NCI-H1417 treated with DMSO at 0.1 percent for 48 hours (cell line): ENCODE measurements around the gene C1orf21.
A peak's percentile ranks its signal among the peaks of the same experiment; 100 is the strongest.

Experiments
- DNase-seq: peaks from one replicate; lab custom pipeline; 2025; lab: John Stamatoyannopoulos, UW

Gene C1orf21

DNA sequence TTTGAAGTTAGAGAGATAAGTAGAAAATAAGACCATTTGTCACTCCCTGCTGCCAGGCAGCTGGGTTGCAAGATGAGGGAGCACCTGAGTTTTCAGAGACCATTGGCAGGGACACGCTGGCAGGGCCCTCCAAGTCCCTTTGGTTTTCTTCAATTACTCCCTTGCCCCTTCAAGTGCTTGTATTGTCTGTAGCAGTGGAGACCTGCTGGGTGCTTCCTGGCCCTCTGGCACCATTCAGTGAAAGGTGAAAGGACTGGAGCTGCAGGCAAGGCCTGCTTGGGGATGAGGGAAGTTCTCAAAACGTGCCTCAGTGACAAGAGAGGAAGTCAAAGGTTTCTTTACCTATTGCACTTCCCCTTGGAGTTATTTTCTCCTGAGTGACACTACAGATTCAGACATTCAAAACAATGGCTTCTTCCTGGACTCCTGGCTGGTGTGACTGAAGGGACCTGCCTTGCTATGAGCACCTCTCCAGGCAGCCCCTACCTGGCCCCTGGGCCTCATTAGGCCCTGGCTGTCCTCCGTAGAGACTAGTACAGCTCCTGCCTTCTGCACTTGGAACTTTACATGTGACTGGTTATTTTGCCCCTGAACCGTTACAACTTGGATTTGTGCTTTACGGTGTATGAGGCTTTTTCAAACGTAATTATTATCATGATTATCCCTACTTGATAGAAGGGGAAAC is 100.1 kb downstream of the C1orf21 start:
- DNase-seq = no peak

DNA sequence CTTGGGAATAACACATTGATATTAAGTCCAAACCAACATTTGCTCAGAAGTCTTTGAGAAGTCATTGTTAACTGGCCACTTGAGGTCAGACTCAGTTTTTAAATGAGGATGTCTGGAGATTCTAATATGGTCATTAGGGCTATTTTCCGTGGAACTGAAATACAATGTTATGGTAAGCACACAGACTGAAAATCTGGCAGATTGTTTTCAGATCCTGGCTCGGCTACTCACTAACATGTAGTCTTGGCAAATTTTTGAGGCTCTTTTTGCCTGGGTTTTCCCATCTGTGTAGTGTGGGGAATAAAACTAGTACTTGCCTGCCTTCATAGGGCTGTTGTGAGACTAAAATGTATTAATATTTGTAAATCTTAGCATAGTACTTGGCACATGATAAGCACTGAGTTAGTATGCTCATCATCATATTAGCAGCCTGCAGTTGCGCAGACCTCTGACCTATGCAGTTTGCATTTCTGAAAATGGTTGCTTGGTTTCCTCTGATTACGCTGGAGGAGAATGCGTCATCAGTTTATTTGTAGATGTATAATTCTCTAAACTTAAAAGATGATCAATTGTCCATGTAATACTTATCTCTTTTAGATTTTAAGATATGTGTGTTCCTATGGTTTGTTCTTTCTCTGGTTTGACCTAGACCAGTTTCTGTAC is 100.8 kb downstream of the C1orf21 start:
- no peak for DNase-seq

DNA sequence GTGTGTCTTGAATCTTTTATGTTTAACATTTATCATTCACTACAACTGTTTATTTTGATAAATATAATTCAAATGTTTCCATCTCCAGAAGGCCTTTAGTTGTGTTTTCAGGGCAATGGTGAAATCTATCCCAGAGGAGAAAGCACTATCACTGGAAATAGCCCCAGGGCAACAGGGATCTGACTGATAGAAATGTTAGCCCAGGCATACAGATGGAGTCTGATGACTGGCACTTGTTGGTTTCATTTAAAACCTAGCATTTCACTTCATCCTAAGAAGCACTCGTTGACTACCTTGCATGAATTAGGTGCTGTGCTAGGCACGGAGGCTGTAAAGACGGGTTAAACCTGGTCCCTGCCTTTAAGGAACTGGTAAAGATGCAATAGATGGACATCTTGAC is 103.1 kb downstream of the C1orf21 start:
- DNase-seq = no peak

- DNase-seq = no peak
These were observed 105.7 kb downstream of the C1orf21 start for GRCh38 chr1:184492536-184492935.

DNA sequence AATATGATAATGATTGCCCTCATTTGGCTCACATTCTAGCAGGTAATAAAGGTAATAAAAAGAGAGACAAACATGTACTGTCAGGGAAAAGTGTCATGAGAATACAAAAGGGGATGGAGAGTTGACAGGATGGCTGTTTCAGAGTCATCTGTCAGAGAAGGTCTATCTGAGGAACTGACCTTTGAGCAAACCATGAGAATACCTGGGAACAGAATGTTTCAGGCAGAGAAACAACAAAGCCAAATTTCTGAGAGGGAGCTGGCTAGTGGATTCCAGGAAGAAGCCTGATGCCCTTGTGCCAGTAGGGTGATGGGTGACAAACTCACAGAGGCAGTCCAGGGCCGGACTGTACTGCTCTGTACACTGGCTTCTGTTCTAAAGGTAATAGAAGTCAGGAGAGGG is 107.2 kb downstream of the C1orf21 start:
- no peak for DNase-seq

- no peak for DNase-seq
These were observed 108.1 kb downstream of the C1orf21 start for GRCh38 chr1:184494929-184495328.

DNA sequence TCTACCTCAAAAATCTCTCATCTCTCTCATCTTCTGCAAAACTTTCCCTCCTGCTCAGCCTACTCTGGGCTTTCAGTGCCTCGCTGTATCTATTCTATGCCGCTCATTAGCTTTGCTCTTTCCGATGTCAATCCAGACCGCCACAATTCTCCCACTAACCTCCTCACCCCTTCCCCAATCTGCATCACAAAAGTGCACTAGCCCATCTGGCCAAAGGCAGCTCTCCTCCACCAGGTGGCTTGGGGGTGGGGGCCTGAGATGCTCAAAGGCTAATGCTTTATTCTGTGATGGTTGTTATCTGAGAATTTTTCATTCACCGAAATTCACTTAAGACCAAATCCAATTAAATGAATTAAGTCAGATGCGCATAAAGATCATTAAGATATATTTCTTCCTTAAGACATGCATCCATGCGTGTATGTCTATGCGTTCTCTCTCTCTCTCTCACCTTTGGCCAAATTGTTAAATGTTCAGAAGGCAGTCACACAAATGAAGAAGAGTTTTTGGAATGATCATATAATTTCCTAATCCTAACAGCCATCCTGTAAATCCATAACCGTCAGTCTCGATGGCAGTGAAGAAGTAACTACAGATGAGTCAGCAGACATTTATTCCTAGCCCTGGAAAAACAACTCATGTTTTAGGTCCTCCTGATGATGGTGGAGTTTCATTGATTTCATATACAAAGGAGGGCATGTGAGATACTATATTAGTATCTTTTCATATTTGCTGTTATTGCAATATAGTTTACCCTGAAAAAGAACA is 111.3 kb downstream of the C1orf21 start:
- no peak for DNase-seq

DNA sequence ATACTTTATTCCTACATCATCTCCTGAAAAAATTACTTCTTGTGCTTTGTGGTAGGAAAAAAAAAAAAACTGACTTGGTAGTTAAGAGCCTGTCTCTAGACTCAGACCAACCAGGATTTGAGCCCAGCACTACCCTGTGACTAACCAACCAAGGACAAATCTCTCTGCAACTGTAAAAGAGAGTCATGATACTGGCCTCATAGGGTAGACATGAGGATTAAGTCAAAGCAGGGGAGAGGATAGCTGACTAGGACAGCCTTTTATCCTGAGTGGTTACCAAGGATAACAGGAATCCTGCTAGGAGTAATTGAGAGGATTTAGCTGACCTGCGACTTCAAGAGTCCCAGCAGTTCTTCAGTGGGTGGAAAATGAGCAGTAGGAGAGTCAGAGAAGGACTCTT is 112.8 kb downstream of the C1orf21 start:
- DNase-seq = no peak

DNA sequence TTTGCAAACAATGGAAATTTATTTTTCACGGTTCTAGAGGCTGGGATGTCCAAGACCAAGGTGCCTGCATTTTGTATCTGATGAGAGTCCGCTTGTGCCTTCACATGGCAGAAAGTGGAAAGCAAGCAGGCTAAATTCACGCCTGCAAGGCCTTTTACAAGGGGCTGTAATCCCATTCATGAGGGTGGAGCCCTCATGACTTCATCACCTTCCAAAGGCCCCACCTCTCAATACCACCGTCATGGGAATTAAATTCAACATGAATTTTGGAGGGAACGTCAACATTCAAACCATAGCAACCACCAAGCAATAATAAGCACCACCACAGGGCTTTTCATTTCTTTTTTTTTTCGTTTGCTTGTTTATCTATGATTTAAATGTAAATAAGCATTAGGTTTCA is 115.3 kb downstream of the C1orf21 start:
- DNase-seq = no peak

- DNase-seq = no peak
These were observed 116.5 kb downstream of the C1orf21 start for GRCh38 chr1:184503221-184503749.

DNA sequence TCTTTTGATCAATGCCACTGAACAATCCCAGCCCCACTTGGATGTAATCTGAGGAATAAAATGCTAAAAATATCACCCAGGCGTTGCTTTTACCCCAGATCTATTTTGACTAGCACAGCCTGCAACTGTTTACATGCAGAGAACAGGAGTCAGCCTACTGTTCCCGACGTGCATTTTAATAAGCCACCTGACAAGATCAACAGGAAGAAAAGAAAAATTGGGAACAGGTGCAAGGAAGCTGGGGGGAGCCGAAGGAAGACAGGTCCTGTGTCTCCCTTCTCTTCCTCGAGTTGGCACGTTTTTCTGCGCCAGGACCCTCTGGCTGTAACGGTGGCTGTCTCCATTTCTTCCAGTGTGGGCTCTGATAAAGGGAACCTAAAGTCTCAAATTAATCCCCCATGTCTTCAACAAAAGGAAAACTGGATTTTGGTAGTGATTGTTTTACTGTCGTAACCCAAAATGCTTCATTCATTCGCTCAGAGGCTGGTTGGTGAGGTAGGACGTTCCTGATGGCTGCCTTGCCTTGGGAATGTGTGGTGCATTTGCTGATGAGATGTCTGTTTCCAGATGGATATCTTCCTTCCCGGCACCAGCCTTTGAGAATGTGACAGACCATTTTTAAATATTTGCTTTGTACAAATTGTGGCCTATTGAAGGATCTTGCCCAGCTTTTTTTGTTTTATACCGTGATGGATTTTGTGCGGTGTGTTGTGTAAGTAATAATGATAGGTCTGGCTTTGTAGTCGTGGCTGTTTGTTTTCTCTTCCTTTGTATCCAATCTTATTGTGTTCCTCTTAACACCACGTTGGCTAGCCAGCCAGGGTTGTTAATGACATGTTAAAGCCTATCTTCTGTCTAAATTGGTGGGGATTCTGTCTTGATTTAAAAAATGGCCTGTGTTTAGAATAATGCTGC is 117.5 kb downstream of the C1orf21 start:
- peak; percentile 62 for DNase-seq

GRCh38 chr1:184504955-184505338 is 118.1 kb downstream of the C1orf21 start:
- DNase-seq = no peak

DNA sequence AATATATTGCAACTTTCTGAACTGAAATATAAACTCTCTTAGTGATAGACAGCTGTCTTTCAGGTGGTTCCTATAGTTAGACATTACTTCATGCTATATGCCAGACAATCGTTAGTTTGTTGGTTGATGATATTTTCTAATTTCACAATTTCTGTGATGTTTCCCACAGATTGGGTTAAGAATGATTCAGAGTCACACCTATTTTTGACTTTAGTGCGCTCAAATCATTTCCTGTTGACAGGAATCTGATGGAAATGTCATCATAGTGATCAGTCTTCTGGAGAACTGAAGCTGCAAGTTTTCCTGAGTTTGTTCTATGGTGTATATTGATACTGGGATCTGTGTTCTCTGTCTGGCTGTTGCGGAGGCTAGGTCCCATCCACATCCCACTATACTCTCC is 119.7 kb downstream of the C1orf21 start:
- DNase-seq = no peak

DNA sequence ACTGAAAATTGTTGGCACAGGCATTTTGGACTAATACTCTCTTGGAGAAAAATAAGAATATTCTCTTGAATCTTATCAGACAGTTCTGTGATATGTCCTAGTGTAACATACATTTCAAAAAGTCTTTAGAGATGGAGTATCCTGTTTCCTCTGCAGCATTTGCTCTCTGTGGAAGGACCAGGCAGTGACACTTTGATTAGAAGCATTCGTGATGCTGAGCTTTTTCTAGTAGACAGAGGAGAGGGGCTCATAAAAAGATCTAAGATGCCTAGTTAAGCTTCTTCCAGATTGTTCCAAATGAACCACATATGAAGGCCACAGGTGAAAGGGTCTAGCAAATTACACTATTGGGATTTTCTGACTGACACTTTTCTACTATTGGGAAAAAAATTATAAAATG is 120.3 kb downstream of the C1orf21 start:
- DNase-seq = no peak

DNA sequence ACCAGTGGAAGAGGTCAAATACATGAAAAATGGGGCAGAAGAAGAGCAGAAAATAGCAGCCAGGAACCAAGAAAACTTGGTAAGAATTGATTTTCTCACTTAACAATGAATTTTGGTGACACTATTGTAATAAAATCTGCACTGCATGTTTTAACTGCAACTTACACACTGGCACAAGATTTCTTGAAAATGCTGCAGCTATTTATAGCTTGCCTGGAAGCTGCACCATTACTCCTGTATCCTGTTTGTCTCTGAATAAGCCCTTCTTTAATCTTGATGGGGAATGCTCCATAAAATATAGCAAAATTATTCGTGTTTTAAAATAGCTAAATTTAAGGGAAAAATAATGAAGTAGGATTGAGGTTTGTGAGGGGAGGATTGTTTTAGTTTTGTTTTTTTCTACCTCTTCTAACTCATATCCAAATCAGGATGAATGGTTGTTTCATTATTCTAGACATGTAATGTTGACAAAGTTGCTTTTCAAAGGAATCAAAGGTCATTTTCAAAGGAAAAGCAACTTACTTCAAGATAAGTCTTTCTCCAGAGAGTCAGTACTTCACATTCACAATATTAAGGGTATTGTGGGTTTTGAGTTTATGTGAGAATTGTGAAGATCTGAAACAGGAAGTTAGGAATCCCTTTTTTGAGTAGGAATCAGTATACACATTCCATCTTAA is 120.9 kb downstream of the C1orf21 start:
- DNase-seq = no peak

GRCh38 chr1:184509105-184509504 is 122.3 kb downstream of the C1orf21 start:
- DNase-seq = no peak

GRCh38 chr1:184510110-184510509 is 123.3 kb downstream of the C1orf21 start:
- no peak for DNase-seq

DNA sequence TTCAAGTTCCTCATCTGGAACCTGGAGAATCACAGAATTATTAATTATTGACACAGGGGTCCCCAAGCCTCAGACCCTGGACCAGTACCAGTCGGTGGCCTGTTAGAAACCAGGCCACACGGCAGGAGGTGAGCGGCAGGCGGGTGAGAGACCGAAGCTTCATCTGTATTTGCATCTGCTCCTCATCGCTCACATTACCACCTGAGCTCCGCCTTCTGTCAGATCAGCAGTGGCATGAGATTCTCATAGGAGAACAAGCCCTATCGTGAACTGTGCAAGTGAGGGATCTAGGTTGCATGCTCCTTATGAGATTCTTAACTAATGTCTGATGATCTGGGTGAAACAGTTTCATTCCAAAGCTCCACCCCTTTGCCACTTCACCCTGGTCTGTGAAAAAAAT is 125.9 kb downstream of the C1orf21 start:
- no peak for DNase-seq

GRCh38 chr1:184513421-184513820 is 126.6 kb downstream of the C1orf21 start:
- DNase-seq = no peak

DNA sequence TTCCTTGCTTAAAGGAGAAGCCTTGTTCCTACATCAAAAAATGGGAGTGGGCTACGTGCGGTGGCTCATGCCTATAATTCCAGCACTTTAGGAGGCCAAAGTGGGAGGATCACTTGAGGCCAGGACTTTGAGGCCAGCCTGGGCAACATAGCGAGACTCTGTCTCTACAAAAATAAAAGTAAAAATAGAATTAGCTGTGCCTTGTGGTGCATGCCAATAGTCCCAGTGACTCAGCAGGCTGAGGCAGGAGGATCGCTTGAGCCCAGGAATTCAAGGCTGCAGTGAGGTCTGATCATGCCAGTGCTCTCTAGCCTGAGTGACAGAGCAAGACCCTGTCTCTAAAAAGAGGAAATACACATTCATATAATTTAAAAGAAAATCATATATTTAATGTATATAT is 127.1 kb downstream of the C1orf21 start:
- no peak for DNase-seq

DNA sequence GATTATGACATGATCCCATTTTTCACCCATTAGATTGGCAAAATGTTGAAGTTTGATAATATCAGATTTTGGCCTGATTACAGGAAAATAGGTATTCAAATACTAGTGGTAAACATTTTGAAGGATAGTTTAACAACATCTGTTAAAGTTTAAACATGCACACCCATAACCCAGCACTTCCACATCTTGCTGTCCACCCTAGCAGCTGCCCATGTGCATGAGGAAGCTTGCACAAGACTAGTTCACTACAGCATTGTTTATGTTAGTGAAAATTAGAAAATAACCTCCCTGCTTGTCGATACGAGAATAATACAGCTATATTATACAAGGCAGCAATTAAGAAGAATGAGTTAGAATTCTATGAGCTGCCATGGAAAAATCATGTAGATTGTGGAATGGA is 127.6 kb downstream of the C1orf21 start:
- DNase-seq = no peak
